ENCODE results near the gene CLK4. TPM values are rescaled to one million over a fixed set of nuclear protein-coding genes. Genes with fewer than 3 reads are reported as not detected.

Gene CLK4
- total and polyA plus RNA-seq, 4 experiments from 2014 or later: 11.8 to 125 (median 71.6) TPM

GRCh38 chr5:178622679-178623247 is 4.1 kb downstream of the CLK4 start:
- H3K27me3 ChIP-seq (ENCODE audit: insufficient read depth, low read length): no peaks in the 10 kb centered on the region
- no peak overlapping the region for H3K4me3 ChIP-seq (ENCODE audit: low read length in 2 of 2)
- Mint-ChIP-seq H3K9me3 (peaks cover 0 to 2% (median 0%) of the 10 kb centered on the region in 8 donors), H3K36me3 (peaks cover 43 to 64% of the 10 kb centered on the region in 2 donors), H3K27me3 (no peaks in the 10 kb centered on the region), H3K4me3 (peak overlapping the region in 4 of 8 donors; percentile 2 to 17 (median 2)), H3K4me1 (peaks cover 44 to 78% (median 61%) of the 10 kb centered on the region in 4 donors), H3K27ac (peak overlapping the region in 2 of 7 donors; percentile 46 to 82)
- H3K9me3 ChIP-seq (ENCODE audit: control insufficient read depth in 1 of 2, low read length in 2 of 2): no peaks in the 10 kb centered on the region
- H3K4me1 ChIP-seq (ENCODE audit: insufficient read depth, low read length): peaks cover 71% of the 10 kb centered on the region
- CTCF ChIA-PET (ENCODE audit: partially characterized antibody): no interaction called here
- H3K27ac ChIP-seq (ENCODE audit: low read depth, low read length): no peak overlapping the region
- intact Hi-C loops (cut with micrococcal nuclease): loop anchor here (10.0 kb wide), 1 partner anchor 388 kb away; the partner anchor contains the start of gene PHYKPL
- POLR2A ChIA-PET (ENCODE audit: partially characterized antibody): interaction anchor here (0.7 to 1.9 kb wide), 2 partner anchors 11 to 13 kb away, joined by 3 to 8 read pairs; no protein-coding TSS in a partner anchor
- H3K36me3 ChIP-seq (ENCODE audit: insufficient read depth, low read length): peaks cover 41% of the 10 kb centered on the region
- DNase-seq: no peak

DNA sequence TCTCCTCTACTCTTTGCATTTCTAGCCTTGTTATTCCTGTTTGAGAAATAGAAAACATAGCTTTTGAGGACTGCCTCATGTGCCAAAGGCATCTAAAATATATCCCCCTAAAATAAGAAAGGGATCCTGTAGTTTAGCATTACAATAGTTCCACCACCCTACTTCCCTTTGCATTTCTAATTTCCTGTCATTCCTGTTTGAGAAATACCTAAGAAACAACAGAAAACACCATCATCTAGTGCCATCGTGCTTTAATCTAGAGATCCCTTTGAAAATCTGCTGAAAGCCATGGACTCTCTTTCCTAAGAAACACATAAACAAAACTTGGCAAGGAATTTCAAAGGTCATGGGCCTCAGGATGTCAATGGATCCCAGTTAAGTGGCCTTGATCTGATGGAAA is 7.5 kb downstream of the CLK4 start:
- Histone ChIP-seq H3K27me3 (ENCODE audit: insufficient read depth, low read length) (no peaks in the 10 kb centered on the region), H3K9me3 (ENCODE audit: control insufficient read depth in 1 of 2, low read length in 2 of 2) (no peaks in the 10 kb centered on the region), H3K27ac (ENCODE audit: low read depth, low read length) (no peak overlapping the region), H3K4me1 (ENCODE audit: insufficient read depth, low read length) (peaks cover 54% of the 10 kb centered on the region), H3K36me3 (ENCODE audit: insufficient read depth, low read length) (peaks cover 64% of the 10 kb centered on the region), H3K4me3 (ENCODE audit: low read length in 2 of 2) (no peak overlapping the region)
- intact Hi-C loops (cut with micrococcal nuclease): no loop called here
- POLR2A ChIA-PET (ENCODE audit: partially characterized antibody): no interaction called here
- Mint-ChIP-seq H3K36me3 (peaks cover 57 to 70% of the 10 kb centered on the region in 2 donors), H3K27me3 (no peaks in the 10 kb centered on the region), H3K4me3 (peak overlapping the region in 2 of 8 donors; percentile 9 to 33), H3K4me1 (peaks cover 40 to 67% (median 53%) of the 10 kb centered on the region in 4 donors), H3K27ac (peak overlapping the region in 4 of 7 donors; percentile 18 to 79 (median 24)), H3K9me3 (no peaks in the 10 kb centered on the region)
- CTCF ChIA-PET (ENCODE audit: partially characterized antibody): no interaction called here
- DNase-seq: no peak

GRCh38 chr5:178612299-178612698 is 14.6 kb downstream of the CLK4 start:
- no peak overlapping the region for H3K27ac ChIP-seq (ENCODE audit: low read depth, low read length)
- no peaks in the 10 kb centered on the region for H3K9me3 ChIP-seq (ENCODE audit: control insufficient read depth in 1 of 2, low read length in 2 of 2)
- CTCF ChIA-PET (ENCODE audit: partially characterized antibody): no interaction called here
- Mint-ChIP-seq H3K9me3 (peaks cover 0 to 2% (median 0%) of the 10 kb centered on the region in 8 donors), H3K36me3 (peaks cover 53 to 68% of the 10 kb centered on the region in 2 donors), H3K27me3 (no peaks in the 10 kb centered on the region), H3K4me1 (peaks cover 9 to 28% (median 13%) of the 10 kb centered on the region in 4 donors), H3K27ac (no peak overlapping the region), H3K4me3 (no peak overlapping the region)
- intact Hi-C loops (cut with micrococcal nuclease): no loop called here
- peaks cover 62% of the 10 kb centered on the region for H3K36me3 ChIP-seq (ENCODE audit: insufficient read depth, low read length)
- POLR2A ChIA-PET (ENCODE audit: partially characterized antibody): interaction anchor here (1.0 to 1.6 kb wide), 2 partner anchors 11 to 13 kb away, joined by 3 to 8 read pairs; no protein-coding TSS in a partner anchor
- DNase-seq: no peak
- no peaks in the 10 kb centered on the region for H3K27me3 ChIP-seq (ENCODE audit: insufficient read depth, low read length)
- no peak overlapping the region for H3K4me3 ChIP-seq (ENCODE audit: low read length in 2 of 2)
- no peaks in the 10 kb centered on the region for H3K4me1 ChIP-seq (ENCODE audit: insufficient read depth, low read length)

DNA sequence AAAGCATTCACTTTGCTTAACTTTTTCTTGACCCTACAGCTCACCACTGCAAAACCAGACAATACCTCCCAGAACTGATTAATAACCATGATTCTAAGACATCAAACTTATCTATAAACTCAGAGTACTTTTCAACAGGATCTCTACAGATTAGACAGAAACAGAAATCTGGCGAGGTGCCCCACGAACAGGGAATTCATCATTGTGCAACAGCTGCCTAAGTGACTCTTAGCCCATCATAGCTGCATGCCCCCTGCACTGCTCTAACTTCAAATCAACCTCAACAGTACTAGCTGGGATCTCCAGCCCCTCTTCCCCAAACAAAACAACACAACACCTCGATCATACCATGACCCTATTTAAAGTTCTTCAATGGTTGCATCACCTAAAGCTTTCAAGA is 20.6 kb downstream of the CLK4 start:
- no peak for DNase-seq
- Mint-ChIP-seq H3K4me3 (no peak overlapping the region), H3K36me3 (peaks cover 58 to 69% of the 10 kb centered on the region in 2 donors), H3K9me3 (peaks cover 0 to 2% (median 0%) of the 10 kb centered on the region in 8 donors), H3K27me3 (no peaks in the 10 kb centered on the region), H3K4me1 (peaks cover 0 to 9% (median 5%) of the 10 kb centered on the region in 4 donors), H3K27ac (peak overlapping the region in 2 of 7 donors; percentile 4 to 37)
- Histone ChIP-seq H3K4me3 (ENCODE audit: low read length in 2 of 2) (no peak overlapping the region), H3K36me3 (ENCODE audit: insufficient read depth, low read length) (peaks cover 53% of the 10 kb centered on the region), H3K27me3 (ENCODE audit: insufficient read depth, low read length) (no peaks in the 10 kb centered on the region), H3K4me1 (ENCODE audit: insufficient read depth, low read length) (no peaks in the 10 kb centered on the region), H3K9me3 (ENCODE audit: control insufficient read depth in 1 of 2, low read length in 2 of 2) (no peaks in the 10 kb centered on the region), H3K27ac (ENCODE audit: low read depth, low read length) (no peak overlapping the region)
- POLR2A ChIA-PET (ENCODE audit: partially characterized antibody): interaction anchor here (1.5 kb wide), 1 partner anchor 20 kb away, joined by 4 read pairs; the partner anchor contains the start of gene CLK4
- intact Hi-C loops (cut with micrococcal nuclease): no loop called here
- CTCF ChIA-PET (ENCODE audit: partially characterized antibody): no interaction called here

GRCh38 chr5:178605788-178606187 is 21.1 kb downstream of the CLK4 start:
- H3K9me3 ChIP-seq (ENCODE audit: control insufficient read depth in 1 of 2, low read length in 2 of 2): no peaks in the 10 kb centered on the region
- Mint-ChIP-seq H3K4me1 (peaks cover 0 to 7% (median 4%) of the 10 kb centered on the region in 4 donors), H3K9me3 (peaks cover 0 to 2% (median 0%) of the 10 kb centered on the region in 8 donors), H3K36me3 (peaks cover 59 to 69% of the 10 kb centered on the region in 2 donors), H3K27ac (no peak overlapping the region), H3K4me3 (no peak overlapping the region), H3K27me3 (no peaks in the 10 kb centered on the region)
- no peak overlapping the region for H3K4me3 ChIP-seq (ENCODE audit: low read length in 2 of 2)
- ChIA-PET CTCF (ENCODE audit: partially characterized antibody) (interaction anchor here (0.6 kb wide), 1 partner anchor 34 kb away, joined by 6 read pairs; no protein-coding TSS in a partner anchor), POLR2A (ENCODE audit: partially characterized antibody) (interaction anchor here (1.5 kb wide), 1 partner anchor 21 kb away, joined by 4 read pairs; the partner anchor contains the start of gene CLK4)
- no peak for DNase-seq
- H3K27ac ChIP-seq (ENCODE audit: low read depth, low read length): no peak overlapping the region
- H3K4me1 ChIP-seq (ENCODE audit: insufficient read depth, low read length): no peaks in the 10 kb centered on the region
- peaks cover 49% of the 10 kb centered on the region for H3K36me3 ChIP-seq (ENCODE audit: insufficient read depth, low read length)
- intact Hi-C loops (cut with micrococcal nuclease): no loop called here
- H3K27me3 ChIP-seq (ENCODE audit: insufficient read depth, low read length): no peaks in the 10 kb centered on the region

DNA sequence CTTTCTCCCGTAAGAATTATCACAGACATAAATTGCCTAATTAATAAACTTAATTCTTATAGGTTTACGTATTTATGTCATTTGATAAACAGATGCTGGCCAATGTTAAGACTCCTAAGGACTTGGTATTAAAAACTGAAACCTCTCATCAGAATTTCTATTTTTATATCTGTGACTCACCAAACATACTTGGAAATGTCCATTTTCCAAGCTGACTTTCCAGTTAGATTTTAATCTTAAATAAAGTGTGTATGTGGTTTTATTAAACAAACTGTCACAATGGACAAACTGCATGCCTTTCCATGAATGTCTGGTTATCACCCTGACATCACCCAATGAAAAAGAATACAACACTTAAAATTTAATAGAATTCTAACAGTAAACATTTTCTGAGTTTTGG is 24.1 kb downstream of the CLK4 start:
- Mint-ChIP-seq H3K36me3 (peaks cover 48 to 64% of the 10 kb centered on the region in 2 donors), H3K27ac (no peak overlapping the region), H3K27me3 (no peaks in the 10 kb centered on the region), H3K9me3 (peaks cover 0 to 7% (median 0%) of the 10 kb centered on the region in 8 donors), H3K4me3 (no peak overlapping the region), H3K4me1 (peaks cover 0 to 5% (median 0%) of the 10 kb centered on the region in 4 donors)
- intact Hi-C loops (cut with micrococcal nuclease): no loop called here
- Histone ChIP-seq H3K27ac (ENCODE audit: low read depth, low read length) (no peak overlapping the region), H3K36me3 (ENCODE audit: insufficient read depth, low read length) (peaks cover 37% of the 10 kb centered on the region), H3K27me3 (ENCODE audit: insufficient read depth, low read length) (no peaks in the 10 kb centered on the region), H3K4me1 (ENCODE audit: insufficient read depth, low read length) (no peaks in the 10 kb centered on the region), H3K4me3 (ENCODE audit: low read length in 2 of 2) (no peak overlapping the region), H3K9me3 (ENCODE audit: control insufficient read depth in 1 of 2, low read length in 2 of 2) (no peaks in the 10 kb centered on the region)
- ChIA-PET CTCF (ENCODE audit: partially characterized antibody) (no interaction called here), POLR2A (ENCODE audit: partially characterized antibody) (no interaction called here)
- no peak for DNase-seq

DNA sequence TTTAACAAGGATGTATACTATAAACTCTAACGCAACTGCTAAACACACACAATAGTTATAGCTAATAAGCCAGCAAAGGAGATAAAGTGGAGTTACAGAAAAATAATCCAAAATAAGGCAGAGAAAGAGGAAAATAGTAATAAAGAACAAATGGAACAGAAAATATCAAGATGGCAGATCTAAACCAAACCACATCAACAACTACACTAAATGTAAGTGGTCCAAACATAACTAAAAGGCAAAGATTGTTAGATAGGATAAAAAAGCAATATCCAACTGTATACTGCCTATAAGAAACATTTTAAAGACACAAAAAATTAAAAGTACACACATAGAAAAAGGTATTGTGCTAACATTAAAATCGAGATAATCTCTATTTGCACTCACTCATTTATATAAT is 31.1 kb downstream of the CLK4 start:
- peaks cover 1% of the 10 kb centered on the region for H3K4me1 ChIP-seq (ENCODE audit: insufficient read depth, low read length)
- peaks cover 0 to 12% of the 10 kb centered on the region in 2 donors for H3K9me3 ChIP-seq (ENCODE audit: control insufficient read depth in 1 of 2, low read length in 2 of 2)
- peaks cover 7 to 12% of the 10 kb centered on the region in 2 donors for H3K27me3 Mint-ChIP-seq
- no peak overlapping the region for H3K4me3 ChIP-seq (ENCODE audit: low read length in 2 of 2)
- CTCF ChIA-PET (ENCODE audit: partially characterized antibody): interaction anchor here (1.3 kb wide), 1 partner anchor 9 kb away, joined by 4 read pairs; no protein-coding TSS in a partner anchor
- H3K4me3 Mint-ChIP-seq: no peak overlapping the region
- DNase-seq: no peak
- peaks cover 6% of the 10 kb centered on the region for H3K27me3 ChIP-seq (ENCODE audit: insufficient read depth, low read length)
- intact Hi-C loops (cut with micrococcal nuclease): no loop called here
- no peaks in the 10 kb centered on the region for H3K36me3 ChIP-seq (ENCODE audit: insufficient read depth, low read length)
- peaks cover 0 to 40% (median 22%) of the 10 kb centered on the region in 8 donors for H3K9me3 Mint-ChIP-seq
- H3K4me1 Mint-ChIP-seq: peaks cover 2 to 8% (median 5%) of the 10 kb centered on the region in 4 donors
- H3K36me3 Mint-ChIP-seq: peaks cover 20 to 22% of the 10 kb centered on the region in 2 donors
- H3K27ac Mint-ChIP-seq: no peak overlapping the region
- no peak overlapping the region for H3K27ac ChIP-seq (ENCODE audit: low read depth, low read length)
- POLR2A ChIA-PET (ENCODE audit: partially characterized antibody): no interaction called here
